Heart left ventricle (tissue), 16 donors: Measurements from ENCODE around the gene CBX2. TPM values are rescaled to one million over a fixed set of nuclear protein-coding genes. Genes with fewer than 3 reads are reported as not detected.

Experiments
- ATAC-seq, 4 donors: fragments of 200-7000 bp; cut with Tn5 transposase; one replicate each; pipeline ENCODE4 v1.9.1; 2020 to 2022; ENCODE audit warnings: moderate library complexity in 4 of 4, mild to moderate bottlenecking in 3 of 4, moderate number of reproducible peaks in 1 of 4
- DNase-seq, 5 donors: peaks; one replicate each; pipeline ENCODE4 v3.0.0-alpha.2; 2020
- H3K27ac ChIP-seq, 12 donors: fragments of 200-600 bp; sonication (generic) in 4 of 12; one replicate each; pipeline versions ENCODE4 v1.5.0 to v1.8.0; 2016 to 2022; ENCODE audit warnings: mild to moderate bottlenecking in 2 of 12
- H3K27me3 ChIP-seq, 9 donors: fragments of 200-600 bp; sonication (generic) in 2 of 9; one replicate each; pipeline versions ENCODE4 v1.5.1 to v1.8.0; 2016 to 2022; ENCODE audit warnings: mild to moderate bottlenecking in 3 of 9
- H3K36me3 ChIP-seq, 9 donors: fragments of 200-600 bp; sonication (generic) in 2 of 9; one replicate each; pipeline versions ENCODE4 v1.5.0 to v1.8.0; 2018 to 2022; ENCODE audit warnings: mild to moderate bottlenecking in 2 of 9
- H3K4me1 ChIP-seq, 12 donors: fragments of 200-600 bp; sonication (generic) in 4 of 12; one replicate each; pipeline versions ENCODE4 v1.5.0 to v1.8.0; 2016 to 2022; ENCODE audit warnings: mild to moderate bottlenecking in 3 of 12
- H3K4me3 ChIP-seq, 12 donors: fragments of 200-600 bp; sonication (generic) in 4 of 12; one replicate each; pipeline versions ENCODE4 v1.5.0 to v1.8.0; 2017 to 2022; ENCODE audit warnings: mild to moderate bottlenecking in 9 of 12, moderate library complexity in 4 of 12
- H3K9me3 ChIP-seq, 12 donors: fragments of 200-600 bp; sonication (generic) in 4 of 12; one replicate each; pipeline versions ENCODE4 v1.5.0 to v1.8.0; 2016 to 2022; ENCODE audit warnings: mild to moderate bottlenecking in 1 of 12
- POLR2A ChIP-seq, 2 donors: fragments of 450-650 bp; IDR thresholded peaks; one replicate each; pipeline ENCODE4 v1.6.1; 2017; ENCODE audit warnings: antibody characterized with exemption in 2 of 2, mild to moderate bottlenecking in 2 of 2, moderate library complexity in 2 of 2
- WGBS, 4 donors: extraction: QIAGEN DNeasy Blood & Tissue Kit in 2 of 4; methylation state at CpG; one replicate each; pipeline versions ENCODE4 v1.1.5 to v1.1.7; 2013 to 2018; 5-methylcytosine and 5-hydroxymethylcytosine counted together
- intact Hi-C, 10 donors: fragments of 100-400 bp; cut with DNase I; formaldehyde crosslinking; loops; one replicate each; pipeline versions ENCODE4 v1.11.1 to v1.14.2; 2022
- polyA plus RNA-seq, 2 donors: library from polyadenylated mRNA; stranded (reverse); fragments of 200-250 nt; gene quantifications; one replicate each; pipeline ENCODE4 v1.2.3, GENCODE V29; 2013
- total RNA-seq, 9 donors: library from RNA; depleted of rRNA in 2 of 9; stranded (reverse); fragments of >200 nt in 2 of 9; fragmentation: NEBNext Ultra II Directional in 3 of 9; extraction: Animal tissue kit (Norgen Biotek cat#: 25700) in 3 of 9; gene quantifications; one replicate each; pipeline versions ENCODE4 v1.1.0 to v1.2.4, GENCODE V29; 2016 to 2023
- TF ChIP-seq, protein P1 (sequence below), 12 donors: fragments of 200-600 bp; sonication (generic) in 4 of 12; IDR thresholded peaks; one replicate each; pipeline versions ENCODE4 v1.5.0 to v1.8.0; 2018 to 2022; ENCODE audit warnings: antibody characterized with exemption in 12 of 12, mild to moderate bottlenecking in 5 of 12
- donor health status: ischemic (EF 13 %, LVEDD 7.1; RV severe dilation, severe dysfunction).
- donor health status: healthy with polysubstance abuse.
- donor health status: DM: no; HTN: yes; CAD: no.
- donor health status: DM: no; HTN: no; CAD: no.
- donor health status: ischemic (EF 25% LVEDD 6.9; RV normal size, moderate dysfunction).
- donor health status: ischemic (EF 25% LVEDD 5.7; RV mildly dilated, moderate dysfunction).
- donor health status: healthy.
- donor health status: DM: yes; HTN: yes; CAD: no.
- donor health status: ischemic (EF 35%, LVEDD 5.7; RV mildly dilated, moderate dysfunction).
- donor health status: nonischemic (EF 11% LVEDD 7.7; RV severe dilation, severe dysfunction).
- donor health status: DM: yes; HTN: yes; CAD: no.
- donor health status: PGD.
- donor health status: ischemic (EF 29% LVEDD 5.4; RV normal size, mild dysfunction).
- donor health status: nonischemic (EF 23%, LVEDD 6.1; RV moderate dilation, normal function).

The CBX2 gene
- total and polyA plus RNA-seq, 11 donors = 2.4 to 4.3 (median 3.1) TPM

DNA sequence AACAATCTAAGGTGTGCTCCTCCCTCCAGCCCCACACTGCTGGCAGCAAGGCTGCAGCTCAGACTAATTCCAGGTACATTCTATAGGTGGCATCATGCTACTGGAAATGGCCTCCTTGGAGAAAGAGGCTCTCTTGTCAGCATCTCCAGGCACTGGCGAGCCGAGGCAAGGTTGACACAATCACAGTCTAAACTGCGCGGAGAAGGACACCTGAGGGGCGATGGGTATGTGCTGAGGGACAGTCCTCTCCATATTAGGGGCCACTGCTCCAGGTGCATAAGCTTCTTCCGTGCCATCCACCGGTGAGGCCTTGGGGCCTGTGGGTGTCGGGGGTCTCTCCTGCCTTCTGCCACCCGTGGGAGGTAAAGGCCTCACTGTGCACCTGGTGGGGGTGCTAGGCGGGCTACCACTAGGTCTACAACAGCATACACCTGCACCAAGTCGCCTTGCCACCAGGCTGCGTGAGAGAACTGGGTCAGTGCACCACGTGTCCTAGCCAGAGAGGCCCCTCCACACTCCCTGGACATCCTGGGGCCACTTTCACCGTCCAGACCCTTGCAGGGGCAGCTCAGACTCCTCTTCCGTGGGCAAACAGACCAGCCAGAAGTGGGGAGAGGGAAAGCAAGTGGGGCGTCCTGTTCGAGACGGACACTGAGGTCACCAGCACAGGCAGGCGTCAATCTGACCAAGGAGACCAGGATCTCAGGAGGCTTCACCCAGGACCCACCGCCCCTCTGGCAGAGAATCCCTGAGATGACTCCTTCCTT lies 31.0 kb downstream of the CBX2 start:
- Histone ChIP-seq H3K4me1 (peaks cover 0 to 51% (median 24%) of the 10 kb centered on the region in 12 donors), H3K4me3 (no peak overlapping the region), H3K9me3 (no peaks in the 10 kb centered on the region), H3K27me3 (peaks cover 75 to 94% (median 91%) of the 10 kb centered on the region in 9 donors), H3K36me3 (no peaks in the 10 kb centered on the region), H3K27ac (no peak overlapping the region)
- DNase-seq (no peak), ATAC-seq (peak; percentile 9 to 65 (median 42))
- 30 to 50% (median 35%) methylated on average over 15 to 20 of the region's 20 CpGs for WGBS, 4 donors
- intact Hi-C loops = loop anchor here in 4 of 10 donors (2.0 to 10.0 kb wide), 6 partner anchors 30 to 183 kb away; partner anchors contain the start of gene CBX4 (in 1 of the 4)
- TF ChIP-seq, protein P1, sequence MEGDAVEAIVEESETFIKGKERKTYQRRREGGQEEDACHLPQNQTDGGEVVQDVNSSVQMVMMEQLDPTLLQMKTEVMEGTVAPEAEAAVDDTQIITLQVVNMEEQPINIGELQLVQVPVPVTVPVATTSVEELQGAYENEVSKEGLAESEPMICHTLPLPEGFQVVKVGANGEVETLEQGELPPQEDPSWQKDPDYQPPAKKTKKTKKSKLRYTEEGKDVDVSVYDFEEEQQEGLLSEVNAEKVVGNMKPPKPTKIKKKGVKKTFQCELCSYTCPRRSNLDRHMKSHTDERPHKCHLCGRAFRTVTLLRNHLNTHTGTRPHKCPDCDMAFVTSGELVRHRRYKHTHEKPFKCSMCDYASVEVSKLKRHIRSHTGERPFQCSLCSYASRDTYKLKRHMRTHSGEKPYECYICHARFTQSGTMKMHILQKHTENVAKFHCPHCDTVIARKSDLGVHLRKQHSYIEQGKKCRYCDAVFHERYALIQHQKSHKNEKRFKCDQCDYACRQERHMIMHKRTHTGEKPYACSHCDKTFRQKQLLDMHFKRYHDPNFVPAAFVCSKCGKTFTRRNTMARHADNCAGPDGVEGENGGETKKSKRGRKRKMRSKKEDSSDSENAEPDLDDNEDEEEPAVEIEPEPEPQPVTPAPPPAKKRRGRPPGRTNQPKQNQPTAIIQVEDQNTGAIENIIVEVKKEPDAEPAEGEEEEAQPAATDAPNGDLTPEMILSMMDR (IDR thresholded peaks at IDR 0.05) = peak in 10 of 12 donors; percentile 14 to 47 (median 30)
- TF ChIP-seq POLR2A (IDR thresholded peaks at IDR 0.05) = no peak

DNA sequence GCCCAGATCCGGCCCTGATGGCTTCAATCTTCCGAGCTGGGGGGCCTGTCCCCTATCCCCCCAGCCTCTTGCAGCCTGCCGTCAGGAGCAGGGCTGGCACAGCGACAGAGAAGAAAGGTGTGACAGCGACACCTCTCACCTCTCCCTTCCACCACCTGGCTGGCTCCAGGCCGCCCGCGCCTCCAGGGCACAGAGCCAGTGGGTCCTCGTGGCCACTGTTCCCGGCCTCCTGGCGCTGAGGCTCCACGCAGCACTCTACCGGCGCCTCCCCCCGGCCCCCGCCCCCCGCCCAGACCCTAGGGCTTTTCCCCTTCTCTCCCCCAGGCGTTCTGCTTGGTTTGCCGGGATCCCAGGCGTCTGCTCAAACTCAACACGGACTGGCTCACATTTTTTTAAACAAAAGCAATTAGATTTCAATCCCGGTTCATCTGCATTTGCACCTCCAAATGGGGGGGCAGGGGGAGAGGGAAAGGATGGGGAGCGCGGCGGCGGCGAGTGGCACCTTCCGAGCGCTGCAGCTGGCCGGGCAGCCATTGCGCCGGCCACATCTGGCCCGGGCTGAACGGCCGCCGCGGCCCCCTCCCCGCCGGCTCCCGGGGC lies 31.7 kb downstream of the CBX2 start:
- H3K4me3 ChIP-seq = peak overlapping the region in 4 of 12 donors; percentile 8 to 38 (median 26)
- no peak for ATAC-seq
- no peak for DNase-seq

DNA sequence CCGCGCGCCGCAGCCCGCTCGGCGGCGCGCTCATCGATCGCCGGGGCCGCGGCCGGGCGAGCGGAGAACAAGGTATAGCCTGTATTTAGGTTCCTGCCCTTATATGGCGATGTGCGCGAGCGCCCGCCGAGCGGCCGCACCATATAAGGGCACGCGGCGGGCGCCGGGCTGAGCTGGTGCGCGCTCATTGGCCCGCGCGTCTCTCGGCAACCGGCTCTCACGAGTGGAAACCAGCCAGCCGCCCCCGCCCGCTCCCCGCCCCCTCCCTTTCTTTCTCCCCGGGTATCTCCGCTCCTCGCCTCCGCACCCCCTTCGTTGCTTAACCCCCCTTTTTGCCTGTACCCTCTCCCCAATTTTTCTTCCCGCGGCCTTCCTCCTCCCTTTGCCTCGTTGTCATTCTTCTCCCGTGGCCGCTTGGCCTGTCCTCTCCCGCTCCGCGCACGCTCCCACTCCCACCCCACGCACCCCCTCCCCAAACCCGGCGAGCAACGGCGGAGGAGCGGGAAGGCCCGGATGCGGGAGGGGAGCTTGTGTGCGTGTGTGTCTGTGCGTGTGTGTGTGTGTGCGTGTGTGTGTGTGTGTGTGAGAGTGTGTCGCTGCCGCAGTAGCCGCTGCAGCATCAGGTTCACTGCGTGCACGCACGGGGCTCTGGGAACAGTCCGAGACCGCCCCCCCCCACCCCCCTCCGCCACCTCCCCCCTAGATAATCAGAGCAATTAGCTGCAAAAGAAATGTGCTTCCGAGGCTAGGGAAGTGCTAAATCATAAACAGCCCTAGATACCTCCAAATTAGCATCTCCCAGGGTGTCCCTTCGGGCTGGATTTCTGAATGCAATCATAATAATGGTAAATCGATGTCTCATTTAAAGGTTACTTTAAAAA lies 32.4 kb downstream of the CBX2 start:
- TF ChIP-seq, protein P1 (IDR thresholded peaks at IDR 0.05) = no peak
- no peak for TF ChIP-seq POLR2A (IDR thresholded peaks at IDR 0.05)
- peaks cover 73 to 94% (median 91%) of the 10 kb centered on the region in 9 donors for H3K27me3 ChIP-seq
- no peaks in the 10 kb centered on the region for H3K9me3 ChIP-seq
- H3K4me3 ChIP-seq = peak overlapping the region in 10 of 12 donors; percentile 6 to 46 (median 30)
- no peaks in the 10 kb centered on the region for H3K36me3 ChIP-seq
- H3K4me1 ChIP-seq = peaks cover 4 to 60% (median 33%) of the 10 kb centered on the region in 12 donors
- no peak overlapping the region for H3K27ac ChIP-seq
- 1% methylated on average over 42 to 79 of the region's 79 CpGs for WGBS, 4 donors
- intact Hi-C loops = loop anchor here in 3 of 10 donors (2.0 to 5.0 kb wide), 3 partner anchors 20 to 182 kb away; no protein-coding TSS in a partner anchor
- DNase-seq (peak; percentile 71 to 88 (median 80)), ATAC-seq (peak; percentile 57 to 85 (median 82))

More for the DNA sequence above, 31.7 kb downstream of the CBX2 start:
- intact Hi-C loops = loop anchor here in 6 of 10 donors (2.0 to 10.0 kb wide), 8 partner anchors 21 to 183 kb away; partner anchors contain the start of gene CBX4 (in 1 of the 6)
- Histone ChIP-seq H3K27ac (no peak overlapping the region), H3K9me3 (no peaks in the 10 kb centered on the region), H3K36me3 (no peaks in the 10 kb centered on the region), H3K27me3 (peaks cover 75 to 94% (median 91%) of the 10 kb centered on the region in 9 donors), H3K4me1 (peaks cover under 1 to 53% (median 27%) of the 10 kb centered on the region in 12 donors)
- 6 to 13% (median 9%) methylated on average over 17 to 40 of the region's 40 CpGs for WGBS, 4 donors
- TF ChIP-seq, protein P1 (IDR thresholded peaks at IDR 0.05) = no peak
- no peak for TF ChIP-seq POLR2A (IDR thresholded peaks at IDR 0.05)
